Endothelial cell of umbilical vein (primary cell): Measurements from ENCODE around the gene PVR. TPM values are rescaled to one million over a fixed set of nuclear protein-coding genes. Genes with fewer than 3 reads are reported as not detected.

Source experiments
- BruUV-seq: library from RNA; stranded (reverse); fragments of 400-500 nt; replicated peaks from 2 replicates; lab custom pipeline; 2021; lab: Mats Ljungman, UMichigan
- CTCF ChIA-PET: fragments of 300-600, 350-600 bp; sonication (Branson Sonifier 250); formaldehyde crosslinking; loops from one replicate; lab custom pipeline; 2021; ENCODE audit warnings: antibody characterized with exemption, inconsistent platforms; lab: Charles Lee
- POLR2A ChIA-PET: fragments of 300-600, 350-600 bp; sonication (Branson Sonifier 250); formaldehyde crosslinking; loops from one replicate; lab custom pipeline; 2021; ENCODE audit warnings: antibody characterized with exemption, inconsistent platforms; lab: Charles Lee
- DNase-seq: peaks from one replicate; pipeline ENCODE4 v3.0.0-alpha.2; 2011; ENCODE audit warnings: low read depth, low spot score
- FAIRE-seq: peaks from 2 replicates; lab custom pipeline; 2011; peaks lifted over from hg19 to GRCh38; lab: Jason Lieb, UNC
- H2AFZ ChIP-seq: 2 replicates; pipeline ENCODE4 v1.6.0; 2012; ENCODE audit warnings: low read depth, low read length, control low read depth, inconsistent platforms
- H3K27ac ChIP-seq: 2 replicates; pipeline ENCODE4 v1.5.1; 2011; ENCODE audit warnings: low read depth, mild to moderate bottlenecking, control low read depth, low read length, moderate library complexity; ENCODE audit not compliant: insufficient read depth
- H3K27me3 ChIP-seq, 2 experiments: 2 replicates each; pipeline versions ENCODE4 v1.6.0 to v1.6.1; 2011; ENCODE audit warnings: low read length in 2 of 2, mixed read lengths in 1 of 2; ENCODE audit not compliant: control insufficient read depth in 2 of 2, insufficient read depth in 2 of 2
- H3K36me3 ChIP-seq, 2 experiments: 2 replicates in 1 of 2; 3 replicates in 1 of 2; pipeline ENCODE4 v1.5.1; 2011; ENCODE audit warnings: low read length in 2 of 2, mild to moderate bottlenecking in 1 of 2, moderate library complexity in 1 of 2; ENCODE audit not compliant: control insufficient read depth in 2 of 2, insufficient read depth in 2 of 2; ENCODE audit errors: extremely low read depth in 1 of 2
- H3K4me1 ChIP-seq: 3 replicates; pipeline ENCODE4 v1.5.1; 2011; ENCODE audit warnings: mild to moderate bottlenecking, low read length; ENCODE audit not compliant: control insufficient read depth, insufficient read depth; ENCODE audit errors: extremely low read depth
- H3K4me2 ChIP-seq: 2 replicates; pipeline ENCODE4 v1.6.1; 2011; ENCODE audit warnings: low read length, control low read depth, mixed read lengths; ENCODE audit not compliant: insufficient read depth
- H3K4me3 ChIP-seq, 3 experiments: fragments of 200-600 bp in 1 of 3; sonication (generic), shearing (Covaris generic) in 1 of 3; replicated peaks in 1 of 3; 2 replicates each; pipeline ENCODE4 v1.5.1; 2011 to 2016; ENCODE audit warnings: control low read depth in 3 of 3, low read length in 3 of 3, mild to moderate bottlenecking in 2 of 3, inconsistent platforms in 1 of 3, low read depth in 1 of 3, moderate library complexity in 1 of 3; ENCODE audit not compliant: insufficient read depth in 1 of 3
- H3K79me2 ChIP-seq: 2 replicates; pipeline ENCODE4 v1.6.0; 2012; ENCODE audit warnings: low read length, inconsistent platforms; ENCODE audit not compliant: control insufficient read depth, insufficient read depth
- H3K9ac ChIP-seq: replicated peaks from 2 replicates; pipeline ENCODE3; 2011; ENCODE audit warnings: low read length, control low read depth; ENCODE audit not compliant: insufficient read depth; ENCODE audit errors: extremely low read depth
- H3K9me1 ChIP-seq: replicated peaks from 3 replicates; pipeline ENCODE4 v1.6.0; 2011; ENCODE audit warnings: mild to moderate bottlenecking, low read length; ENCODE audit not compliant: control insufficient read depth, insufficient read depth; ENCODE audit errors: extremely low read depth
- H3K9me3 ChIP-seq: replicated peaks from 2 replicates; pipeline ENCODE4 v1.5.1; 2012; ENCODE audit warnings: low read length, inconsistent platforms; ENCODE audit not compliant: control insufficient read depth, insufficient read depth
- H4K20me1 ChIP-seq: replicated peaks from 2 replicates; pipeline ENCODE3; 2011; ENCODE audit warnings: mild to moderate bottlenecking, low read length; ENCODE audit not compliant: control insufficient read depth, insufficient read depth; ENCODE audit errors: extremely low read depth
- EZH2 ChIP-seq: IDR thresholded peaks from 2 replicates; pipeline ENCODE4 v1.6.1; 2012; ENCODE audit warnings: borderline replicate concordance, low read depth, mild to moderate bottlenecking, moderate library complexity, low read length, inconsistent platforms; ENCODE audit not compliant: severe bottlenecking
- FOS ChIP-seq: IDR thresholded peaks from 2 replicates; pipeline ENCODE4 v1.6.1; 2011; ENCODE audit warnings: mild to moderate bottlenecking, low read length, moderate library complexity, borderline replicate concordance; ENCODE audit not compliant: insufficient read depth
- GATA2 ChIP-seq: IDR thresholded peaks from 2 replicates; pipeline ENCODE4 v1.7.0; 2011; ENCODE audit warnings: low read depth, mild to moderate bottlenecking, moderate library complexity, mixed read lengths, low read length; ENCODE audit not compliant: insufficient read length, insufficient read depth
- JUN ChIP-seq: IDR thresholded peaks from 2 replicates; pipeline ENCODE4 v1.6.1; 2011; ENCODE audit warnings: borderline replicate concordance, low read depth; ENCODE audit not compliant: insufficient read length, insufficient read depth
- MAX ChIP-seq: IDR thresholded peaks from 2 replicates; pipeline ENCODE4 v1.6.1; 2011; ENCODE audit not compliant: insufficient read depth, insufficient read length
- MYC ChIP-seq: IDR thresholded peaks from one replicate; pipeline ENCODE4 v1.6.1; 2011; ENCODE audit warnings: mild to moderate bottlenecking, low read depth, low read length
- POLR2A ChIP-seq: IDR thresholded peaks from 2 replicates; pipeline ENCODE4 v1.6.1; 2012; ENCODE audit warnings: low read depth, mild to moderate bottlenecking, control low read depth, low read length
- POLR2AphosphoS5 ChIP-seq: IDR thresholded peaks from 2 replicates; pipeline ENCODE4 v1.6.1; 2012; ENCODE audit warnings: low read depth, mild to moderate bottlenecking, control low read depth, low read length, moderate library complexity; ENCODE audit not compliant: insufficient read depth
- dilution Hi-C: fragments of 300-500 bp; cut with MboI; formaldehyde crosslinking; loops from one replicate; pipeline ENCODE4 v1.15.0; 2019; ENCODE audit warnings: low sequenced_read_pairs; ENCODE audit not compliant: extremely low pct_ligation_motif_present
- intact Hi-C: fragments of 100-400 bp; cut with micrococcal nuclease; formaldehyde crosslinking; loops from one replicate; pipeline ENCODE4 v1.10.0; 2022
- polyA plus RNA-seq, 4 experiments: library from polyadenylated mRNA; depleted of rRNA in 3 of 4; stranded (reverse) in 3 of 4; unstranded in 1 of 4; fragments of >200 nt; gene quantifications; 2 replicates each; pipeline versions ENCODE4 v1.2.1 to v1.2.3, GENCODE V29; 2011 to 2012; ENCODE audit warnings: missing spikeins in 1 of 4
- total RNA-seq: library from RNA; stranded (reverse); gene quantifications from 2 replicates; pipeline ENCODE4 v1.2.3, GENCODE V29; 2021
- TF ChIP-seq, protein P1 (sequence below), 2 donors: IDR thresholded peaks; 1 replicate in 1 of 2; 2 replicates in 1 of 2; pipeline ENCODE4 v1.5.1; 2011; ENCODE audit warnings: low read length in 2 of 2, mild to moderate bottlenecking in 2 of 2, moderate library complexity in 2 of 2, control low read depth in 1 of 2, inconsistent platforms in 1 of 2, low read depth in 1 of 2; ENCODE audit not compliant: insufficient read depth in 1 of 2; ENCODE audit errors: extremely low read depth in 1 of 2

PVR gene
- total and polyA plus RNA-seq, 2 donors (not counting 3 experiments of a cell fraction or from before 2014, with no cell fraction given) = 133 to 226 TPM

GRCh38 chr19:44634785-44635184 lies 8.9 kb upstream of the PVR start:
- no peak for FAIRE-seq
- dilution Hi-C loops = no loop called here
- Histone ChIP-seq H3K4me1 (peaks cover 10% of the 10 kb centered on the region), H3K9me1 (no peaks in the 10 kb centered on the region), H3K4me2 (peak overlapping the region; percentile 32), H3K79me2 (no peaks in the 10 kb centered on the region), H3K27ac (no peak overlapping the region), H2AFZ (no peak overlapping the region), H4K20me1 (no peaks in the 10 kb centered on the region), H3K9ac (peak overlapping the region; percentile 12), H3K36me3 (no peaks in the 10 kb centered on the region), H3K9me3 (no peaks in the 10 kb centered on the region), H3K27me3 (no peaks in the 10 kb centered on the region), H3K4me3 (no peak overlapping the region)
- TF ChIP-seq GATA2 (no peak), POLR2A (no peak), EZH2 (no peak), FOS (no peak), POLR2AphosphoS5 (no peak), MAX (no peak), MYC (no peak), JUN (no peak)
- TF ChIP-seq, protein P1, sequence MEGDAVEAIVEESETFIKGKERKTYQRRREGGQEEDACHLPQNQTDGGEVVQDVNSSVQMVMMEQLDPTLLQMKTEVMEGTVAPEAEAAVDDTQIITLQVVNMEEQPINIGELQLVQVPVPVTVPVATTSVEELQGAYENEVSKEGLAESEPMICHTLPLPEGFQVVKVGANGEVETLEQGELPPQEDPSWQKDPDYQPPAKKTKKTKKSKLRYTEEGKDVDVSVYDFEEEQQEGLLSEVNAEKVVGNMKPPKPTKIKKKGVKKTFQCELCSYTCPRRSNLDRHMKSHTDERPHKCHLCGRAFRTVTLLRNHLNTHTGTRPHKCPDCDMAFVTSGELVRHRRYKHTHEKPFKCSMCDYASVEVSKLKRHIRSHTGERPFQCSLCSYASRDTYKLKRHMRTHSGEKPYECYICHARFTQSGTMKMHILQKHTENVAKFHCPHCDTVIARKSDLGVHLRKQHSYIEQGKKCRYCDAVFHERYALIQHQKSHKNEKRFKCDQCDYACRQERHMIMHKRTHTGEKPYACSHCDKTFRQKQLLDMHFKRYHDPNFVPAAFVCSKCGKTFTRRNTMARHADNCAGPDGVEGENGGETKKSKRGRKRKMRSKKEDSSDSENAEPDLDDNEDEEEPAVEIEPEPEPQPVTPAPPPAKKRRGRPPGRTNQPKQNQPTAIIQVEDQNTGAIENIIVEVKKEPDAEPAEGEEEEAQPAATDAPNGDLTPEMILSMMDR (IDR thresholded peaks at IDR 0.05; ENCODE audit: extremely low read depth in 1 of 2, insufficient read depth in 1 of 2, low read depth in 1 of 2, low read length in 2 of 2) = no peak
- no peak for DNase-seq
- ChIA-PET POLR2A (interaction anchor here (1.1 kb wide), 1 partner anchor 9 kb away, joined by 3 read pairs; the partner anchor contains the start of gene PVR), CTCF (interaction anchor here (0.8 to 3.3 kb wide), 6 partner anchors 9 to 64 kb away, joined by 3 to 19 read pairs (median 4); no protein-coding TSS in a partner anchor)
- BruUV-seq = no TSS peak
- intact Hi-C loops = no loop called here
